ENCODE results near the gene UEVLD. TPM values are rescaled to one million over a fixed set of nuclear protein-coding genes. Genes with fewer than 3 reads are reported as not detected.

The UEVLD gene
- 24.7 and 28.4 TPM in 2 replicates for total RNA-seq

GRCh38 chr11:18588297-18589252 is at the start of gene UEVLD:
Gene UEVLD (minus strand): TSS chr11:18588734. CDS start chr11:18588654, 80 bp downstream.

GRCh38 chr11:18634140-18635032 is 45.9 kb upstream of the UEVLD start, which contains the start of gene SPTY2D1:
Gene SPTY2D1 (minus strand): TSS chr11:18634342. CDS start chr11:18634257, 85 bp downstream.

GRCh38 chr11:18599739-18600230 is 11.3 kb upstream of the UEVLD start, which contains the start of gene MISFA:
Gene MISFA (plus strand): TSS chr11:18599789. CDS start chr11:18599929, 140 bp downstream.

GRCh38 chr11:18526521-18527296 is 61.8 kb downstream of the UEVLD start, which contains the start of gene TSG101:
Gene TSG101 (minus strand): TSS chr11:18526942. CDS start chr11:18526816, 126 bp downstream.

Other genes with a start within 250 kb of the UEVLD start
- 944 and 955 TPM in 2 replicates for gene LDHA, start 194.2 kb downstream of the UEVLD start, total RNA-seq
- gene LDHC, start 176.4 kb downstream of the UEVLD start, total RNA-seq: 0.40 TPM in 1 of 2 replicates, not detected in the other
- not detected in 2 replicates for gene LDHAL6A, start 132.9 kb downstream of the UEVLD start, total RNA-seq
- 85.3 and 98.2 TPM in 2 replicates for gene TSG101, start 61.8 kb downstream of the UEVLD start, total RNA-seq
- gene MISFA, start 11.1 kb upstream of the UEVLD start, total RNA-seq: not detected in 2 replicates
- 14.2 and 19.7 TPM in 2 replicates for gene SPTY2D1, start 45.6 kb upstream of the UEVLD start, total RNA-seq
- gene TMEM86A, start 110.0 kb upstream of the UEVLD start, total RNA-seq: 1.2 and 2.8 TPM in 2 replicates
- gene IGSF22, start 137.5 kb upstream of the UEVLD start, total RNA-seq: not detected in 2 replicates
- gene PTPN5, start 203.1 kb upstream of the UEVLD start, total RNA-seq: not detected in 2 replicates